Nephron (organoid): ENCODE measurements around the gene VPS26C.
"Not testable (repeated sequence)": the region's sequence is repeated elsewhere in the genome, so short reads cannot be mapped to it uniquely, and the experiment has no call there.

ENCODE experiments used
- H3K27ac Mint-ChIP-seq, 3 experiments: 2 replicates each; pipeline ENCODE4 v1.8.0; 2020; ENCODE audit warnings: mixed read lengths in 3 of 3, mild to moderate bottlenecking in 2 of 3, moderate library complexity in 1 of 3
- H3K27me3 Mint-ChIP-seq: 2 replicates; pipeline ENCODE4 v1.8.0; 2021; ENCODE audit warnings: low read depth, mild to moderate bottlenecking, moderate library complexity, mixed read lengths
- H3K36me3 Mint-ChIP-seq: 2 replicates; pipeline ENCODE4 v1.8.0; 2020; ENCODE audit warnings: low read depth, mixed read lengths
- H3K4me1 Mint-ChIP-seq: 2 replicates; pipeline ENCODE4 v1.8.0; 2020; ENCODE audit warnings: mixed read lengths
- H3K4me3 Mint-ChIP-seq, 3 experiments: 2 replicates each; pipeline ENCODE4 v1.8.0; 2020; ENCODE audit warnings: mild to moderate bottlenecking in 3 of 3, mixed read lengths in 3 of 3, moderate library complexity in 2 of 3
- H3K9me3 Mint-ChIP-seq: 2 replicates; pipeline ENCODE4 v1.8.0; 2020; ENCODE audit warnings: mixed read lengths
- TF ChIP-seq, protein P1 (sequence below), 3 experiments: fragments of 200-600 bp; sonication (generic); IDR thresholded peaks; one replicate each; pipeline ENCODE4 v1.5.0; 2021; ENCODE audit warnings: antibody characterized with exemption in 3 of 3; ENCODE audit not compliant: unreplicated experiment in 3 of 3

VPS26C gene

DNA sequence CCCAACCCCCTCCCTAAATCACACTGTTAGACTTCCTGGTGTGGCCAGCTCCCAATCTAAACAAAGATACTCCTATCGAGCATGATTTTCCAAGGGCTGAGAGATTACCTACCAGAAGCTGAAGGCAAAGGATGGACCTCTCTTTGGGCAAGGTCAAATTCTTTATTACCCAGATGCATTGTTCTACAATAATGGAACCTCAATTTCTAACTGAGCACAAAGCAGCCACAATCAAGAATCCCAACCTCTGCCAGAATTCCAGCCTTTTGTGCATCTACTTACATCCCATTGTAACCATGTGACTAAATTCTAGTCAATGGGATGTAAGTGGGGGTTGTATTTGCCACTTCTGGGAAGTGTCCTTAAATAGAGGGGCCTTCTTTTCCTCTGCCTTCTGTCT, 24.9 kb upstream of the VPS26C start:
- Mint-ChIP-seq H3K4me1 (peaks cover 41% of the 10 kb centered on the region), H3K36me3 (no peaks in the 10 kb centered on the region), H3K9me3 (no peaks in the 10 kb centered on the region), H3K27me3 (peaks cover 3% of the 10 kb centered on the region), H3K27ac (peak overlapping the region in 1 of 3 experiments; percentile 65), H3K4me3 (no peak overlapping the region)
- TF ChIP-seq, protein P1, sequence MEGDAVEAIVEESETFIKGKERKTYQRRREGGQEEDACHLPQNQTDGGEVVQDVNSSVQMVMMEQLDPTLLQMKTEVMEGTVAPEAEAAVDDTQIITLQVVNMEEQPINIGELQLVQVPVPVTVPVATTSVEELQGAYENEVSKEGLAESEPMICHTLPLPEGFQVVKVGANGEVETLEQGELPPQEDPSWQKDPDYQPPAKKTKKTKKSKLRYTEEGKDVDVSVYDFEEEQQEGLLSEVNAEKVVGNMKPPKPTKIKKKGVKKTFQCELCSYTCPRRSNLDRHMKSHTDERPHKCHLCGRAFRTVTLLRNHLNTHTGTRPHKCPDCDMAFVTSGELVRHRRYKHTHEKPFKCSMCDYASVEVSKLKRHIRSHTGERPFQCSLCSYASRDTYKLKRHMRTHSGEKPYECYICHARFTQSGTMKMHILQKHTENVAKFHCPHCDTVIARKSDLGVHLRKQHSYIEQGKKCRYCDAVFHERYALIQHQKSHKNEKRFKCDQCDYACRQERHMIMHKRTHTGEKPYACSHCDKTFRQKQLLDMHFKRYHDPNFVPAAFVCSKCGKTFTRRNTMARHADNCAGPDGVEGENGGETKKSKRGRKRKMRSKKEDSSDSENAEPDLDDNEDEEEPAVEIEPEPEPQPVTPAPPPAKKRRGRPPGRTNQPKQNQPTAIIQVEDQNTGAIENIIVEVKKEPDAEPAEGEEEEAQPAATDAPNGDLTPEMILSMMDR (IDR thresholded peaks at IDR 0.05; ENCODE audit: unreplicated experiment in 3 of 3): no peak

DNA sequence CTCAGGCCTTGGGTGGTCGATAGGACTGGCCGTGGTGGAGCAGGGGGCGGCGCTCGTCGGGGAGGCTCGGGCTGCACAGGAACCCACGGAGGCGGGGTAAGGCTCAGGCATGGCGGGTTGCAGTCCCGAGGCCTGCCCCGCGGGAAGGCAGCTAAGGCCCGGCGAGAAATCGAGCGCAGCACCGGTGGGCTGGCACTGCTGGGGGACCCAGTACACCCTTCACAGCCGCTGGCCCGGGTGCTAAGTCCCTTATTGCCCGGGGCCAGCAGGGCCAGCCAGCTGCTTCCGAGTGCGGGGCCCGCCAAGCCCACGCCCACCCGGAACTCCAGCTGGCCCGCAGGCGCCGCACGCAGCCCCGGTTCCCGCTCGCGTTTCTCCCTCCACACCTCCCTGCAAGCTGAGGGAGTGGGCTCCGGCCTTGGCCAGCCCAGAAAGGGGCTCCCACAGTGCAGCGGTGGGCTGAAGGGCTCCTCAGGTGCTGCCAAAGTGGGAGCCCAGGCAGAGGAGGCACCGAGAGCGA, 16.1 kb upstream of the VPS26C start:
- not testable (repeated sequence) for H3K27me3 Mint-ChIP-seq, H3K4me3 Mint-ChIP-seq, H3K27ac Mint-ChIP-seq, H3K36me3 Mint-ChIP-seq, H3K9me3 Mint-ChIP-seq
- peaks cover 20% of the 10 kb centered on the region for H3K4me1 Mint-ChIP-seq

DNA sequence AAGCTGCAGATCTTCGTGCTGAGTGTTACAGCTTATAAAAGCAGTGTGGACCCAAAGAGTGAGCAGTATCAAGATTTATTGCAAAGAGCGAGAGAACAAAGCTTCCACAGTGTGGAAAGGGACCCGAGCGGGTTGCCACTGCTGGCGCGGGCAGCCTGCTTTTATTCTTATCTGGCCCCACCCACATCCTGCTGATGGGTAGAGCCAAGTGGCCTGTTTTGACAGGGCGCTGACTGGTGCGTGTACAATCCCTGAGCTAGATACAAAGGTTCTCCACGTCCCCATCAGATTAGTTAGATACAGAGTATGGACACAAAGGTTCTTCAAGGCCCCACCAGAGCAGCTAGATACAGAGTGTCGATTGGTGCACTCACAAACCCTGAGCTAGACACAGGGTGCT, 15.5 kb upstream of the VPS26C start:
- H3K36me3 Mint-ChIP-seq, H3K9me3 Mint-ChIP-seq, H3K27me3 Mint-ChIP-seq: not testable (repeated sequence)
- peaks cover 20% of the 10 kb centered on the region for H3K4me1 Mint-ChIP-seq
- peak overlapping the region in 1 of 3 experiments; percentile 40 for H3K4me3 Mint-ChIP-seq
- H3K27ac Mint-ChIP-seq: peak overlapping the region in 1 of 3 experiments; percentile 51

DNA sequence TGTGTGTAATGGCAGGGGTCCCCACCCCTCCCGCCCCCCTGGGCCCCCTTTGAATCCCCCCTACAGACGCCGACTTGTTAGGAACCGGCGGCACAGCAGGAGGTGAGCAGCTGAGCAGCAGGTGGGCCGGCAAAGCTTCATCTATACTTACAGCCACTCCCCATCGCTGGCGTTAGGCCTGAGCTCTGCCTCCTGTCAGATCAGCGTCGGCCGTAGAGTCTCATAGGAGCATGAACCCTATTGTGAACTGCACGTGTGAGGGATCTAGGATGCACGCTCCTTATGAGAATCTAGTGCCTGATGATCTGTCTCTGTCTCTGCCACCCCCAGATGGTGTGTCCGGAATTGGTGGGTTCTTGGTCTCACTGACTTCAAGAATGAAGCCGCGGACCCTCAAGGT, 14.9 kb upstream of the VPS26C start:
- Mint-ChIP-seq H3K9me3 (no peaks in the 10 kb centered on the region), H3K27me3 (no peaks in the 10 kb centered on the region), H3K4me1 (peaks cover 20% of the 10 kb centered on the region), H3K4me3 (peak overlapping the region in 1 of 3 experiments; percentile 40), H3K27ac (peak overlapping the region in 1 of 3 experiments; percentile 51), H3K36me3 (no peaks in the 10 kb centered on the region)
- TF ChIP-seq, protein P1 (IDR thresholded peaks at IDR 0.05; ENCODE audit: unreplicated experiment in 3 of 3): no peak

DNA sequence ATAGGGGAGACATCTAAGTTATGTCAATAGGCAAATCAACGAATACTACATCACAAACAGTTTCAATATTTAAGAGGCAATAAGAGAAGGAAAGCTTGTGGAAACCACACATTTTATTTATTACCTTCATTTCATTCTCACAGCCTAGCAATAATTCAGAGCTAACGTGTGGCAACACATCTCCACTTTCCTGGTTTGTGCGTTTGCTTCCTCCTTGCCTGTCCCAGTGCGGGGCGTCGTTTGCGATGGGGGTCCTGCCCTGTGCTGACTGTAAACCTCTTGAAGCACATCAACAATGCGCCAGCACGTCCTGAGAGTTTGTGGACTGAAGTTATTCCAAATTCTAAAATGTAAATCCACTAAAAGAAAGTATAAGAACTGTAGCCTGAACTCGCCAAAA, 14.4 kb upstream of the VPS26C start:
- peak overlapping the region in 1 of 3 experiments; percentile 38 for H3K27ac Mint-ChIP-seq
- H3K9me3 Mint-ChIP-seq: no peaks in the 10 kb centered on the region
- TF ChIP-seq, protein P1 (IDR thresholded peaks at IDR 0.05; ENCODE audit: unreplicated experiment in 3 of 3): no peak
- no peaks in the 10 kb centered on the region for H3K27me3 Mint-ChIP-seq
- H3K36me3 Mint-ChIP-seq: no peaks in the 10 kb centered on the region
- peak overlapping the region in 1 of 3 experiments; percentile 24 for H3K4me3 Mint-ChIP-seq
- H3K4me1 Mint-ChIP-seq: peaks cover 20% of the 10 kb centered on the region

DNA sequence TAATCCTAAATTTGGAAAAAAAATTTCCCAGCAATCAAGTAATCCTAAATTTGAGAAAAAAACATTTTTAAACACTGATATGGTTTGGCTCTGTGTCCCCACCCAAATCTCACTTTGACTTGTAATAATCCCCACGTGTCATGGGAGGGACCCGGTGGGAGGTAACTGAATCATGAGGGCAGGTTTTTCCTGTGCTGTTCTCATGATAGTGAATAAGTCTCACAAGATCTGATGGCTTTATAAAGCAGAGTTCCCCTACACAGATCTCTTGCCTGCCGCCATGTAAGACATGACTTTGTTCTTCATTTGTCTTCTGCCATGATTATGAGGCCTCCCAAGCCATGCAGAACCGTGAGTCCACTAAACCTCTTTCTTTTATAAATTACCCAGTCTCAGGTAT, 12.1 kb upstream of the VPS26C start:
- not testable (repeated sequence) for H3K36me3 Mint-ChIP-seq, H3K27ac Mint-ChIP-seq, H3K27me3 Mint-ChIP-seq, H3K4me3 Mint-ChIP-seq, H3K9me3 Mint-ChIP-seq
- H3K4me1 Mint-ChIP-seq: peaks cover 20% of the 10 kb centered on the region

DNA sequence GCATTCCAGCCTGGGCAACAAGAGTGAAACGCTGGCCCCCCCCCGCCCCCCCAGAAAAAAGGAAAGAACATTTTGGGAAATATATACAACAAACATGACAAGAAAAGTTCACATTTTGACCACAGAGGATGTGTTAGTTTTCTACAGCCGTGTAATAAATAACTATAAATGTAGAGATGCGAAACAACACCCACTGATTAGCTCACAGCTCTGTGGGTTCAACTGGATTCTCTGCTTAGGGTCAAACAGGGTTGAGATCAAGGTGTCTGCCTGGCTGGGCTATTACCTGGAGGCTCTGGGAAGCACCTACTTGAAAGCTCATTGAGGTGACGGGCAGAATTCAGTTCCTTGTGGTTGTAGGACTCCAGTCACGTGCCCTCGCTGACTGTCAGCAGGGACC, 11.1 kb upstream of the VPS26C start:
- TF ChIP-seq, protein P1 (IDR thresholded peaks at IDR 0.05; ENCODE audit: unreplicated experiment in 3 of 3): no peak
- Mint-ChIP-seq H3K4me1 (peaks cover 20% of the 10 kb centered on the region), H3K4me3 (no peak overlapping the region), H3K27me3 (peaks cover 6% of the 10 kb centered on the region), H3K27ac (no peak overlapping the region), H3K9me3 (no peaks in the 10 kb centered on the region), H3K36me3 (no peaks in the 10 kb centered on the region)
